Esophagus squamous epithelium (tissue), 5 donors: ENCODE measurements around the gene MRPL1. TPM values are rescaled to one million over a fixed set of nuclear protein-coding genes. Genes with fewer than 3 reads are reported as not detected.
"Not testable (repeated sequence)": the region's sequence is repeated elsewhere in the genome, so short reads cannot be mapped to it uniquely, and the experiment has no call there.

Source experiments
- DNase-seq: peaks from one replicate; lab custom pipeline; 2025; lab: John Stamatoyannopoulos, UW
- H3K27ac ChIP-seq, 4 donors: fragments of 200-600 bp; sonication (generic); one replicate each; pipeline ENCODE4 v1.5.1; 2016 to 2019; ENCODE audit warnings: mild to moderate bottlenecking in 1 of 4
- H3K27me3 ChIP-seq, 4 donors: fragments of 200-600 bp; sonication (generic); 1 replicate in 3 of 4; 2 replicates in 1 of 4; pipeline versions ENCODE4 v1.5.1 to v1.6.0; 2017 to 2021; ENCODE audit warnings: antibody characterized with exemption in 1 of 4
- H3K36me3 ChIP-seq, 3 donors: fragments of 200-600 bp; sonication (generic); one replicate each; pipeline ENCODE4 v1.5.1; 2016 to 2019
- H3K4me1 ChIP-seq, 3 donors: fragments of 200-600 bp; sonication (generic); one replicate each; pipeline ENCODE4 v1.5.1; 2017 to 2019
- H3K4me3 ChIP-seq, 4 donors: fragments of 200-600 bp; sonication (generic); 1 replicate in 3 of 4; 2 replicates in 1 of 4; pipeline ENCODE4 v1.5.1; 2016 to 2019; ENCODE audit warnings: mild to moderate bottlenecking in 2 of 4, moderate library complexity in 1 of 4
- H3K9me3 ChIP-seq, 3 donors: fragments of 200-600 bp; sonication (generic); one replicate each; pipeline ENCODE4 v1.5.1; 2016 to 2019
- POLR2A ChIP-seq, 4 donors: fragments of 450-650 bp; IDR thresholded peaks; one replicate each; pipeline ENCODE4 v1.6.1; 2017; ENCODE audit warnings: antibody characterized with exemption in 4 of 4, mild to moderate bottlenecking in 4 of 4, moderate library complexity in 3 of 4
- WGBS, 2 donors: methylation state at CpG; one replicate each; pipeline ENCODE4 v1.1.5; 2018; 5-methylcytosine and 5-hydroxymethylcytosine counted together
- intact Hi-C: fragments of 100-400 bp; cut with DNase I; formaldehyde crosslinking; loops from one replicate; pipeline ENCODE4 v1.15.0; 2022
- total RNA-seq, 4 donors: library from RNA; depleted of rRNA; stranded (reverse); fragments of >200 nt; gene quantifications; one replicate each; pipeline ENCODE4 v1.1.0, GENCODE V29; 2016
- TF ChIP-seq, protein P1 (sequence below), 6 experiments: fragments of 450-650 bp in 4 of 6; fragments of 200-600 bp in 2 of 6; sonication (generic) in 2 of 6; IDR thresholded peaks; one replicate each; pipeline ENCODE4 v1.5.1; 2016 to 2019; ENCODE audit warnings: antibody characterized with exemption in 6 of 6, mild to moderate bottlenecking in 4 of 6, moderate library complexity in 4 of 6
- donor health status: DM: yes; HTN: yes; CAD: no.

MRPL1 gene
- total RNA-seq, 4 donors from 2014 or later: 12.9 to 34.5 (median 28.4) TPM

DNA sequence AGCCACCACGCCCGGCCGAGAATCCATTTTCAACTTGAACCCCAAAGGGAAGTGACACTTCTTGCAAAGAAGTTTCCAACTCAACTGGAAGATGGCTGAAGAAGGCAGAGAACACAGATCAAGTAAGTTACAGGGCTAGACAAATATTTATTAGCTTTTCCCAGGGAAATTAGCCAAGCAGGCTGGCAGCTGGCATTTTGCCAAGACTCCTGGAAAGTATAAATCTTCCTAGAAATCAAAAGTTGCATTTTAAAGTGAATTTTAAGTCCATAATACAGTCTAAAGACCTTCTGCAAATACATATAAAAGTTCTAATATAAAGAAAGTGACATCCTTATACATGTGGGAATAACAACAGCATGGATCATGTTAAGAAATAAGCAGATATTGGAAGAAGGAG, 3.4 kb upstream of the MRPL1 start:
- no peak overlapping the region for H3K27ac ChIP-seq
- peaks cover 4 to 29% (median 12%) of the 10 kb centered on the region in 3 donors for H3K4me1 ChIP-seq
- no peak for DNase-seq
- H3K4me3 ChIP-seq: no peak overlapping the region
- H3K27me3 ChIP-seq: no peaks in the 10 kb centered on the region
- 70% methylated on average over 3 of the region's 3 CpGs; no CpG with 5 or more reads in 1 of the 2 donors for WGBS, 2 donors
- no peaks in the 10 kb centered on the region for H3K9me3 ChIP-seq
- no peak for TF ChIP-seq POLR2A (IDR thresholded peaks at IDR 0.05)
- TF ChIP-seq, protein P1, sequence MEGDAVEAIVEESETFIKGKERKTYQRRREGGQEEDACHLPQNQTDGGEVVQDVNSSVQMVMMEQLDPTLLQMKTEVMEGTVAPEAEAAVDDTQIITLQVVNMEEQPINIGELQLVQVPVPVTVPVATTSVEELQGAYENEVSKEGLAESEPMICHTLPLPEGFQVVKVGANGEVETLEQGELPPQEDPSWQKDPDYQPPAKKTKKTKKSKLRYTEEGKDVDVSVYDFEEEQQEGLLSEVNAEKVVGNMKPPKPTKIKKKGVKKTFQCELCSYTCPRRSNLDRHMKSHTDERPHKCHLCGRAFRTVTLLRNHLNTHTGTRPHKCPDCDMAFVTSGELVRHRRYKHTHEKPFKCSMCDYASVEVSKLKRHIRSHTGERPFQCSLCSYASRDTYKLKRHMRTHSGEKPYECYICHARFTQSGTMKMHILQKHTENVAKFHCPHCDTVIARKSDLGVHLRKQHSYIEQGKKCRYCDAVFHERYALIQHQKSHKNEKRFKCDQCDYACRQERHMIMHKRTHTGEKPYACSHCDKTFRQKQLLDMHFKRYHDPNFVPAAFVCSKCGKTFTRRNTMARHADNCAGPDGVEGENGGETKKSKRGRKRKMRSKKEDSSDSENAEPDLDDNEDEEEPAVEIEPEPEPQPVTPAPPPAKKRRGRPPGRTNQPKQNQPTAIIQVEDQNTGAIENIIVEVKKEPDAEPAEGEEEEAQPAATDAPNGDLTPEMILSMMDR (IDR thresholded peaks at IDR 0.05): no peak
- intact Hi-C loops: no loop called here
- H3K36me3 ChIP-seq: no peaks in the 10 kb centered on the region

DNA sequence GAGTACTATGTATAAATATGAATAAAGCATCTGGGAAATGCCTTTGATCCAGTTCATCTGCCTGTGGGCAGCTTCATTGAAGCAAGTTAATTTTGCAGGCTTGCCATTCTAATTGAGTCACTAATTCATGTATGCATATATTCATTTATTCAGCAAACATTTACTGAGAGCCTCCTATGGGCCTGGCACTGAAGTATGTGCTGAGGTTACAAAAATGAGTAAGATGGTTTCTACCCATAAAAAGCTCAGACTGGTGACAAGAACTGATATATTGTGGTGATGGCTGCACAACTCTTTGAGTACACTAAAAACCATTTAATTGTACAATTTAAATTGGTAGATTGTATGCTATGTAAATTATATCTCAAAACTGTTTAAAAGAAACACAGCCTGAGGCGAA, 1.1 kb upstream of the MRPL1 start:
- TF ChIP-seq, protein P1 (IDR thresholded peaks at IDR 0.05): no peak
- TF ChIP-seq POLR2A (IDR thresholded peaks at IDR 0.05): no peak
- peak overlapping the region; percentile 86 to 97 (median 92) for H3K27ac ChIP-seq
- peaks cover 0 to 13% (median 0%) of the 10 kb centered on the region in 3 donors for H3K36me3 ChIP-seq
- H3K27me3 ChIP-seq: no peaks in the 10 kb centered on the region
- intact Hi-C loops: no loop called here
- peaks cover 4 to 36% (median 16%) of the 10 kb centered on the region in 3 donors for H3K4me1 ChIP-seq
- H3K4me3 ChIP-seq: peak overlapping the region; percentile 67 to 89 (median 75)
- no peak for DNase-seq
- 73 to 80% methylated on average over 1 of the region's 1 CpG for WGBS, 2 donors
- no peaks in the 10 kb centered on the region for H3K9me3 ChIP-seq

DNA sequence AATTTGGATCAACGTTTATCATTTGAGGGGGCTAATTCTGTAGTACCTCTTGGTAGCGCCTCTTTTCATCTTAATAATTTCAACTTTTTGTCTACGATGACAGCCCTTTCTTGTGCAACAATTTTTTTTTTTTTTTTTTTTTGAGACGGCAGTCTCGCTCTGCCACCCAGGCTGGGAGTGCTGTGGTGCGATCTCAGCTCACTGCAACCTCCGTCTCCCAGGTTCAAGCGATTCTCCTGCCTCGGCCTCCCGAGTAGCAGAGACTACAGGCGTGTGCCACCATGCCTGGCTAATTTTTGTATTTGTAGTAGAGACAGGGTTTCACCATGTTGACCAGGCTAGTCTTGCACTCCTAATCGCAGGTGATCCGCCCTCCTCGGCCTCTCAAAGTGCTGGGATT, 711 bp downstream of the MRPL1 start:
- peaks cover 4 to 31% (median 16%) of the 10 kb centered on the region in 3 donors for H3K4me1 ChIP-seq
- intact Hi-C loops, H3K9me3 ChIP-seq, H3K27me3 ChIP-seq, DNase-seq: not testable (repeated sequence)
- WGBS, 2 donors: 17 to 20% methylated on average over 12 to 14 of the region's 14 CpGs
- peak overlapping the region; percentile 86 to 97 (median 92) for H3K27ac ChIP-seq
- H3K36me3 ChIP-seq: peaks cover 0 to 18% (median 0%) of the 10 kb centered on the region in 3 donors
- H3K4me3 ChIP-seq: peak overlapping the region; percentile 67 to 89 (median 75)

DNA sequence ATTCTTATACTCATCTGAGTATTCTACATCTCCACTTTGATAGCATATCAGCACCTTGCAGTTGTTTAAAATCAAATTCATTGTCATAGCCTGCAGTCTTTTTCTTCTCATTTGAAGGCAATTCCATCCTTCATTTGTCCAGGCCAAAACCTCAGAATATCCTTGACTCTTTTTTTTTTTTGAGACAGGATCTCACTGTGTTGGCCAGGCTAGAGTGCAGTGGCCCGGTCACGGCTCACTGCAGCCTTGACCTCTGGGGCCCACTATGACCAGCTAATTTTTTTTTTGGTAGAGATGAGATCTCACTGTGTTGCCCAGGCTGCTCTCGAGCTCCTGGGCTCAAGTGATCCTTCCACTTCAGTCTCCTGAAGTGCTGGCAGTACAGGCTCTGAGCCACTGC, 2.6 kb downstream of the MRPL1 start:
- DNase-seq: no peak
- intact Hi-C loops: loop anchor here (5.0 kb wide), 1 partner anchor 48 kb away; the partner anchor contains the start of gene CNOT6L
- Histone ChIP-seq H3K27ac (no peak overlapping the region), H3K4me1 (peaks cover 4 to 31% (median 16%) of the 10 kb centered on the region in 3 donors), H3K27me3 (no peaks in the 10 kb centered on the region), H3K4me3 (no peak overlapping the region), H3K36me3 (peaks cover 0 to 28% (median 0%) of the 10 kb centered on the region in 3 donors), H3K9me3 (no peaks in the 10 kb centered on the region)
- 93 to 96% methylated on average over 3 of the region's 3 CpGs for WGBS, 2 donors
- TF ChIP-seq, protein P1 (IDR thresholded peaks at IDR 0.05): no peak
- TF ChIP-seq POLR2A (IDR thresholded peaks at IDR 0.05): no peak

DNA sequence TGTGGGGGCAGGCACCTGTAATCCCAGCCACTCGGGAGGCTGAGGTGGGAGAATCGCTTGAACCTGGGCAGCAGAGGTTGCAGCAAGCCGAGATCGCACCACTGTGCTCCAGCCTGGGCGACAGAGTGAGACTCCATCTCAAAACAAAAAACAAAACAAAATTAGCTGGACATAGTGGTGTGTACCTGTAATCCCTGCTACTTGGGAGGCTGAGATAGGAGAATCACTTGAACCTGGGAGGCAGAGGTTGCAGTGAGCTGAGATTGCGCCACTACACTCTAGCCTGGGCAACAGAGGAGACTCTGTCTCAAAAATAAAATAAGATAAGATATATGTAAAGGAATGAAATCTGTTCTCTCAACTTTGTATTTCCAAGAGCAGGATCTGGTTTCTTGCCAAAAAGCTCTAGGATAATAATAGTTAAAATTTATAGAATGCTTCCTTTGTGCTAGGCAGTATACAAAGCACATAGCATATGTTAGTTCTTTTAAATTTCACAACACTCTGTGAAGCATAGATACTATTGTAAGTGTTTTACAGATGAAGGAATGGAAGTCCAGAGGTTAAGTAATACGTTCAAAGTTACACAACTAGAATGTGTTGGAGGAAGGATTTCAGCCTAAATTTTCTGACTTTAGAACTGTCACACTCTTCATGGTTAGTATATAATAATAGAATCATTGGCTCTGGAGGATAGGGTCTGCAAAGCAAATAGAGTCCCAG, 10.3 kb downstream of the MRPL1 start:
- Histone ChIP-seq H3K4me3 (no peak overlapping the region), H3K4me1 (no peaks in the 10 kb centered on the region), H3K27ac (no peak overlapping the region), H3K36me3 (peaks cover 0 to 76% (median 5%) of the 10 kb centered on the region in 3 donors), H3K9me3 (no peaks in the 10 kb centered on the region), H3K27me3 (no peaks in the 10 kb centered on the region)
- WGBS, 2 donors: 88 to 92% methylated on average over 5 to 6 of the region's 7 CpGs
- TF ChIP-seq POLR2A (IDR thresholded peaks at IDR 0.05): no peak
- TF ChIP-seq, protein P1 (IDR thresholded peaks at IDR 0.05): no peak
- DNase-seq: no peak
- intact Hi-C loops: no loop called here
